DND-41 (cell line): Measurements from ENCODE around the gene ARHGEF39.

ENCODE experiments used
- CTCF ChIP-seq: IDR thresholded peaks from 2 replicates; pipeline ENCODE4 v1.5.1; 2012; ENCODE audit warnings: borderline replicate concordance, low read length, moderate library complexity, mild to moderate bottlenecking; ENCODE audit not compliant: poor library complexity, severe bottlenecking; ENCODE audit errors: extremely low read depth
- EZH2 ChIP-seq: IDR thresholded peaks from 3 replicates; pipeline ENCODE4 v1.6.1; 2012; ENCODE audit warnings: borderline replicate concordance, low read depth, mild to moderate bottlenecking, moderate library complexity, low read length, inconsistent platforms; ENCODE audit not compliant: severe bottlenecking

DNA sequence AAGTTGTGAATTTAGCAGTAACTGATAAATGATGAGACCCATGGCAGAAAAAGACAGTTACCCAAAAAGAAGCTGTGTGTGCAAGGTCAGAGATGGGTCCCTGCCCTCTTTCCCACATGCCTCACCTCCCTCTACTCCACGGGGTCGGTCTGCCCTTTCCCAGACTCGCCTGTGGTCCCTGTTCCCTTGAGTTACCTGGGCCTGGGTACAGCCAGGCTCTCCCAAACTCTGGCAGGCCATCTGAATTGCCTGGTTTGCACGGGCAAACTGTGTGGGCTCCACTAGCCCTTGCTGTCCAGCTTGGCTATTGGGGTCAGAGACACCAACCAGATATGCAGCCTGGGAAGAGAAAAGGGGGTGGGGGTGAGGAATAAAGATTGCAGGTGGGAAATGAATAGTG is 43.2 kb upstream of the ARHGEF39 start:
- no peak for TF ChIP-seq CTCF
- no peak for TF ChIP-seq EZH2
